Loucy (cell line): ENCODE data around the gene LRP2BP.

Experiments
- H2AFZ ChIP-seq: fragments of 200-600 bp; sonication (generic); 2 replicates; pipeline ENCODE4 v1.6.0; 2016; ENCODE audit warnings: antibody characterized with exemption, mild to moderate bottlenecking, low read length, moderate library complexity
- H3F3A ChIP-seq: fragments of 200-600 bp; 2 replicates; pipeline ENCODE4 v1.6.0; 2016; ENCODE audit warnings: antibody characterized with exemption, low read depth, mild to moderate bottlenecking
- H3K27me3 ChIP-seq: fragments of 200-600 bp; sonication (generic); 2 replicates; pipeline ENCODE4 v1.6.1; 2014; ENCODE audit warnings: low read length, mild to moderate bottlenecking; ENCODE audit not compliant: insufficient read depth, poor library complexity, severe bottlenecking
- H3K36me3 ChIP-seq: fragments of 200-600 bp; sonication (generic); 2 replicates; pipeline ENCODE4 v1.6.1; 2016; ENCODE audit warnings: low read length; ENCODE audit not compliant: insufficient read depth
- H3K4me1 ChIP-seq: fragments of 200-600 bp; sonication (generic); 2 replicates; pipeline ENCODE4 v1.5.1; 2014; ENCODE audit warnings: low read length, mild to moderate bottlenecking; ENCODE audit not compliant: insufficient read depth, poor library complexity, severe bottlenecking
- H3K4me2 ChIP-seq: fragments of 200-600 bp; sonication (generic); 2 replicates; pipeline ENCODE4 v1.6.0; 2014; ENCODE audit warnings: antibody characterized with exemption, low read length, low read depth, mild to moderate bottlenecking; ENCODE audit not compliant: poor library complexity, severe bottlenecking
- H3K4me3 ChIP-seq: fragments of 200-600 bp; sonication (generic); 2 replicates; pipeline ENCODE4 v1.5.1; 2014; ENCODE audit warnings: low read length, mild to moderate bottlenecking, mixed read lengths; ENCODE audit not compliant: poor library complexity, severe bottlenecking
- H3K79me2 ChIP-seq: fragments of 200-600 bp; sonication (generic); 2 replicates; pipeline ENCODE4 v1.6.1; 2014; ENCODE audit warnings: low read length; ENCODE audit not compliant: insufficient read depth
- H3K9ac ChIP-seq: fragments of 200-600 bp; sonication (generic); 2 replicates; pipeline ENCODE4 v1.6.0; 2014; ENCODE audit warnings: mild to moderate bottlenecking, low read depth, low read length, moderate library complexity; ENCODE audit not compliant: poor library complexity, severe bottlenecking
- H3K9me2 ChIP-seq: fragments of 200-600 bp; sonication (generic); replicated peaks from 2 replicates; pipeline ENCODE4 v1.6.1; 2016; ENCODE audit warnings: low read depth, low read length, mixed read lengths
- H3K9me3 ChIP-seq: fragments of 200-600 bp; sonication (generic); 2 replicates; pipeline ENCODE4 v1.6.1; 2014; ENCODE audit warnings: mild to moderate bottlenecking, antibody characterized with exemption, low read length, low read depth; ENCODE audit not compliant: insufficient read depth
- H4K20me1 ChIP-seq: fragments of 200-600 bp; sonication (generic); 2 replicates; pipeline ENCODE4 v1.6.0; 2014; ENCODE audit warnings: antibody characterized with exemption, low read length, mild to moderate bottlenecking; ENCODE audit not compliant: insufficient read depth, poor library complexity, severe bottlenecking
- EZH2phosphoT487 ChIP-seq: fragments of 200-600 bp; IDR thresholded peaks from 2 replicates; pipeline ENCODE4 v1.6.1; 2018; ENCODE audit warnings: antibody characterized with exemption, mild to moderate bottlenecking, moderate library complexity, borderline replicate concordance
- TF ChIP-seq, protein P1 (sequence below): fragments of 200-600 bp; sonication (generic); conservative IDR thresholded peaks from 2 replicates; pipeline ENCODE4 v1.5.1; 2014; ENCODE audit warnings: mild to moderate bottlenecking, antibody characterized with exemption, low read length

Gene LRP2BP

GRCh38 chr4:185411849-185412248 is 16.1 kb upstream of the LRP2BP start:
- Histone ChIP-seq H4K20me1 (no peaks in the 10 kb centered on the region), H3K9me3 (no peaks in the 10 kb centered on the region), H3F3A (no peaks in the 10 kb centered on the region), H3K9me2 (no peaks in the 10 kb centered on the region), H3K27me3 (no peaks in the 10 kb centered on the region), H3K9ac (no peak overlapping the region), H2AFZ (no peak overlapping the region), H3K79me2 (no peaks in the 10 kb centered on the region), H3K4me1 (no peaks in the 10 kb centered on the region), H3K4me3 (no peak overlapping the region), H3K4me2 (no peak overlapping the region), H3K36me3 (peaks cover 20% of the 10 kb centered on the region; the same call in 1 of the 2 replicates)
- TF ChIP-seq, protein P1, sequence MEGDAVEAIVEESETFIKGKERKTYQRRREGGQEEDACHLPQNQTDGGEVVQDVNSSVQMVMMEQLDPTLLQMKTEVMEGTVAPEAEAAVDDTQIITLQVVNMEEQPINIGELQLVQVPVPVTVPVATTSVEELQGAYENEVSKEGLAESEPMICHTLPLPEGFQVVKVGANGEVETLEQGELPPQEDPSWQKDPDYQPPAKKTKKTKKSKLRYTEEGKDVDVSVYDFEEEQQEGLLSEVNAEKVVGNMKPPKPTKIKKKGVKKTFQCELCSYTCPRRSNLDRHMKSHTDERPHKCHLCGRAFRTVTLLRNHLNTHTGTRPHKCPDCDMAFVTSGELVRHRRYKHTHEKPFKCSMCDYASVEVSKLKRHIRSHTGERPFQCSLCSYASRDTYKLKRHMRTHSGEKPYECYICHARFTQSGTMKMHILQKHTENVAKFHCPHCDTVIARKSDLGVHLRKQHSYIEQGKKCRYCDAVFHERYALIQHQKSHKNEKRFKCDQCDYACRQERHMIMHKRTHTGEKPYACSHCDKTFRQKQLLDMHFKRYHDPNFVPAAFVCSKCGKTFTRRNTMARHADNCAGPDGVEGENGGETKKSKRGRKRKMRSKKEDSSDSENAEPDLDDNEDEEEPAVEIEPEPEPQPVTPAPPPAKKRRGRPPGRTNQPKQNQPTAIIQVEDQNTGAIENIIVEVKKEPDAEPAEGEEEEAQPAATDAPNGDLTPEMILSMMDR: no peak
- no peak for TF ChIP-seq EZH2phosphoT487

DNA sequence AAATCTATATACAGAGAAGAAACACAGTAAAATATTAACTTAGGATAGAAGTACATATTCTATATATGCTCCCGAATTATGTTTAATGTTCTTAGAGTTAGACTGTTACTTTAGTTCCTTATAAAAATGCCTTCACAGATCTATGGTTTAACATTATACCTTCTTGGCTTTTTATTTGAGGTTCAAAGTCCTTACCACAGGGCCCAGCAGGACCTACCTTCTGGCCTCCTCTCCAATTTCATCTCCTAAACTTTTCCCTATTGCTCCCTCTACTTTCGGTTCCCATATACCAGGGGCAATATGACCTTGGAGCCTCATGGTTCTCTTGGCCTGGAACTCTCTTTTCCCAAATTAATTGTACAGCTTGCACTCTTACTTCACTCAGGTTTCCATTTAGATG is 12.7 kb upstream of the LRP2BP start:
- TF ChIP-seq, protein P1: no peak
- TF ChIP-seq EZH2phosphoT487: no peak
- Histone ChIP-seq H3K27me3 (no peaks in the 10 kb centered on the region), H4K20me1 (no peaks in the 10 kb centered on the region), H2AFZ (no peak overlapping the region), H3K4me3 (no peak overlapping the region), H3K79me2 (no peaks in the 10 kb centered on the region), H3F3A (no peaks in the 10 kb centered on the region), H3K36me3 (peaks cover 8% of the 10 kb centered on the region; the same call in 1 of the 2 replicates), H3K4me2 (no peak overlapping the region), H3K9me2 (no peaks in the 10 kb centered on the region), H3K9ac (no peak overlapping the region), H3K4me1 (no peaks in the 10 kb centered on the region), H3K9me3 (no peaks in the 10 kb centered on the region)

- H3K4me2 ChIP-seq: no peak overlapping the region
- H3K9me2 ChIP-seq: no peaks in the 10 kb centered on the region
- H3K4me3 ChIP-seq: no peak overlapping the region
- no peak overlapping the region for H2AFZ ChIP-seq
- no peaks in the 10 kb centered on the region for H3K79me2 ChIP-seq
- H3K4me1 ChIP-seq: no peaks in the 10 kb centered on the region
- H3K27me3 ChIP-seq: no peaks in the 10 kb centered on the region
- H3K9me3 ChIP-seq: no peaks in the 10 kb centered on the region
- no peaks in the 10 kb centered on the region for H4K20me1 ChIP-seq
- H3F3A ChIP-seq: no peaks in the 10 kb centered on the region
- H3K9ac ChIP-seq: no peak overlapping the region
- no peaks in the 10 kb centered on the region for H3K36me3 ChIP-seq
- no peak for TF ChIP-seq EZH2phosphoT487
- TF ChIP-seq, protein P1: no peak
These were observed 9.7 kb upstream of the LRP2BP start for GRCh38 chr4:185405296-185405999.
